GM20000 (cell line): ENCODE measurements around the gene SLAIN1.

Source experiments
- DNase-seq: peaks from one replicate; pipeline ENCODE4 v3.0.0; 2012; ENCODE audit warnings: low spot score
- TF ChIP-seq, protein P1 (sequence below): IDR thresholded peaks from 2 replicates; pipeline ENCODE4 v1.5.1; 2012; ENCODE audit warnings: mild to moderate bottlenecking, control low read depth; ENCODE audit errors: extremely low read depth, missing control alignments

The SLAIN1 gene

DNA sequence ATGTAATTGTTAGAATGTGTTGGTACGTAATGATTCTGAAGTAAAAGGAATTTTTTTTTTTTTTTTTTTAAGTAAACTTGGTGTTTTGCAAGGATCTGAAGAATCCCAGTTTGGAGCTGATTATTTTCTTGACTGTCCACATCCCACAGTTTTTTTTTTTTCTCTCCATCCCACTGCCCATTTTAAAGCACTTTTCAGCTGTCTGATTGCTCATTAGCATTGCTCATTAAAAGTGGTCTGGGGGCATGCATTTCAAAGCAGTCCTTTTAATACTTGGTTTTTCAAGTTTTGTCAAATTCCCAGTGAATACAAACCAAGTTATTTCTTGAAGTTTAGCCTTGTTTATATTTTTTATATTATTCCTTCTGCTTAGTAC, 44.1 kb downstream of the SLAIN1 start:
- TF ChIP-seq, protein P1, sequence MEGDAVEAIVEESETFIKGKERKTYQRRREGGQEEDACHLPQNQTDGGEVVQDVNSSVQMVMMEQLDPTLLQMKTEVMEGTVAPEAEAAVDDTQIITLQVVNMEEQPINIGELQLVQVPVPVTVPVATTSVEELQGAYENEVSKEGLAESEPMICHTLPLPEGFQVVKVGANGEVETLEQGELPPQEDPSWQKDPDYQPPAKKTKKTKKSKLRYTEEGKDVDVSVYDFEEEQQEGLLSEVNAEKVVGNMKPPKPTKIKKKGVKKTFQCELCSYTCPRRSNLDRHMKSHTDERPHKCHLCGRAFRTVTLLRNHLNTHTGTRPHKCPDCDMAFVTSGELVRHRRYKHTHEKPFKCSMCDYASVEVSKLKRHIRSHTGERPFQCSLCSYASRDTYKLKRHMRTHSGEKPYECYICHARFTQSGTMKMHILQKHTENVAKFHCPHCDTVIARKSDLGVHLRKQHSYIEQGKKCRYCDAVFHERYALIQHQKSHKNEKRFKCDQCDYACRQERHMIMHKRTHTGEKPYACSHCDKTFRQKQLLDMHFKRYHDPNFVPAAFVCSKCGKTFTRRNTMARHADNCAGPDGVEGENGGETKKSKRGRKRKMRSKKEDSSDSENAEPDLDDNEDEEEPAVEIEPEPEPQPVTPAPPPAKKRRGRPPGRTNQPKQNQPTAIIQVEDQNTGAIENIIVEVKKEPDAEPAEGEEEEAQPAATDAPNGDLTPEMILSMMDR = no peak
- no peak for DNase-seq

DNA sequence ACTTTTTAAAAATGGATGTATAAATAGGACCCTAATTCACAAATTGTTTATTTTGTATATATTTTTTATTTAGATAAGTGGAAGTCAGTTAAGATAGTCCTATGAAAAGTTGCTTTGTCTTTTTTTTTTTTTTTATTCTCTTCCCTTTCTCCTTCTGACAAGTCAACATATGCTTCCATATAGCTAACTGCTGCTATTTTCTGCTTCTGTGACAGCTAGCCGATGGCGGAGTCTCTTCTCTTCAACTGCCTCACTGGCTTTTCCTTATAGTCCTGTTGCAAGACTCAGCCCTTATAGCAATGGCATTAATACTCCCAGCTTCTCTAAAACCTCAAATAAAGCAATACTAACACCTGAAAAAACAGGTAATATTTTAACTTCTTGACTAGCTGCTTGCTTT, 45.3 kb downstream of the SLAIN1 start:
- TF ChIP-seq, protein P1 = no peak
- DNase-seq = no peak

DNA sequence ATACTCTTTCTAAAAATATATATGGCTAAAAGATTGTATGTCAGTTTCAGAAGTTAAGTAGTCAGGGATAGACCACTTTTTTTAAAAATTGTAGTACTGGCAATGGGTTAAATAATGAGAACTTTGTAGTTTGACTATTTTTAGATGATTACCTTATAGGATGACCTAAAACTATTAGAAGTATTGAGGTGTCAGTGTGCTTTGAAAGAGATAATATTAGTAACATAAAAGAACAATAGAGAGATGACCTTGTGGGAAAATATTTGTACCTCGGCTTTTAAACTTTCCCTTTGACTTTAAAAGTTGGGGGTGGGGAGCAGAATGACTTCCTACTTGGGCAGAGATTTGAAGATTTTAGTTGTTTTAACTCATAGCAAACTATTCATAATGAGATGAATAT, 48.3 kb downstream of the SLAIN1 start:
- peak; percentile 5 for DNase-seq
- TF ChIP-seq, protein P1 = no peak

DNA sequence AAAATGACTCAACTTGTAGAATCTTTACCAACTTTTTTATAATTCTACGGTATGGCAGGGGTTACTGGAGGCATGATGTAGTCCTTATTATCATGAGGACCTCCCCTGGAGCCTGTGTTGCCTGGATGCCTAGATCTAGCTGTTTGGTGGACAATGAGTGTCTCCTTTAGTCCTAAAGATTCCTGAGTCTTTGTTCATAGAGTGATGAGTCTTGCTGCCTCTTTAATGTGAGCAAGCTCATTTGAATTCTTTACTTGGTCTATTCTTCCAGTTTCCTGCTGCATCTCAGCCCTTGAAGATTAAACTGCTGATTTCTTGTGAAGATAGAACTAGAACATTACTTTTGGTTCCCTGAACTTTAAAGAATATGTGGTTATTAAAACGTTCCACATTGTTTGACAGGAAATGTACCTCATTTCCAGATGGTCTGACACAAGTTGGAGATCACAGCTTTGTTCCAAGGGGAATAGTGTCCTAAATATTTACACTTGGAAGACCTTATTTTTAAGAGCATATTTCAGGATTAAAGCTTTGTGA, 51.9 kb downstream of the SLAIN1 start:
- DNase-seq = no peak
- TF ChIP-seq, protein P1 = no peak

DNA sequence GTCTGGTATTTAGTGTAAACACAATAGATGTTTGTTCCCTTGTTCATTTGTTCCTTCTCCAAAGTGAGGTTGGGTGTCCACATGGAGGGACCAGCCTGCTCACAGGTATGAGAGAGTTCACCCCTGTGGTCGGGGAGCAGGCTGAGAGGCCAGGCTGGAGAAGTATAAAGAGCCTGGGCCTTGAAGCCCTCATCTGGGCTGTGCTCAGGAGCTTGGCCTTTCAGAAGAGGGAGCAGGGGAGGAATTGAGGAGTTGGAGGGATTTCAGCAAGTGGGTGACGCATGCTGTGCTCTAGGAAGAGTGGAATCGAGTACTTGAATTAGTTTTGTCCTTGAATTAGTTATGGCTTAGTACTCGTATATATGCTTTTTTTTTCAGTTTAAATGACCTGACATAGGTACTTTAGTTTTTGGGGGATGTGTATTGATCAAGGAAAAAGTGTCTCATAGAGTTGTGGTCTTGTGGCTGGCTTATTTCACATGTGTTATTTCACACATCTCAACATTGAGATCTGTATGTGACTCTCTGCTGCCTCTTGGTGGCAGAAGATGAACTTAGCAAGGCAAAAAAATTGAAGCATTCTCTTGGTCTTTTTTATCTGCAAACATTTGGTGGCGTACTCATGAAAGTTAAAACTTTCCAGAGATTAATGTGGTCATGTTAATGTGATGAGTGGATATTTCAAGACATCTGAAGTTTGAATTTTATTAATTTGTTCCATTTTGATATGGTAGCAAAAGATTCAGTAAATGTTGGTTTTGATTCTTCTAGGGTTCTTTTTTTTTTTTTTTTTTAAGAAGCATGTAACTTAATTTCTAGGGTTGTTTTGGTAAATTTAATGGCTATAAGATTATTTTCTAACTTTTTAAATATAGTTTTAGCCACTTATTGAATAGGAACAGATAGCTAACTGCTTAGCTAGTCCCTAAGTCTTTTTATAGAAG, 54.3 kb downstream of the SLAIN1 start:
- TF ChIP-seq, protein P1 = peak; percentile 68
- DNase-seq = peak; percentile 64

DNA sequence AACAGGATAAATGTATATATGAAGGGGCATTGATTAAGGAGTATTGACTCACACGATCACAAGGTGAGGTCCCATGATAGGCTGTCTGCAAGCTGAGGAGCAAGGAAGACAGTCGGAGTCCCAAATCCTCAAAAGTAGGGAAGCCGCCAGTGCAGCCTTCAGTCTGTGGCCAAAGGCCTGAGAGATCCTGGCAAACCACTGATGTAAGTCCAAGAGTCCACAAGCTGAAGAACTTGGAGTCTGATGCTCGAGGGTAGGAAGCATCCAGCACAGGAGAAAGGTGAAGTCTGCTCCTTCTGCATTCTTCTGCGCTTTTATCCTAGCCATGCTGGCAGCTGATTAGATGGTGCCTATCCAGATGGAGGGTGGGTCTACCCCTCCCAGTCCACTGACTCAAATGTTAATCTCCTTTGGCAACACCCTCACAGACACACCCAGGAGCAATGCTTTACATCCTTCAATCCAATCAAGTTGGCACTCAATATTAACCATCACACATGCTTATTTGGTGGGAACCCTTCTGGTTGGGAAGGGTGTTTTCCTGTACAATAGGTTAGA, 55.1 kb downstream of the SLAIN1 start:
- DNase-seq = no peak
- TF ChIP-seq, protein P1 = no peak

DNA sequence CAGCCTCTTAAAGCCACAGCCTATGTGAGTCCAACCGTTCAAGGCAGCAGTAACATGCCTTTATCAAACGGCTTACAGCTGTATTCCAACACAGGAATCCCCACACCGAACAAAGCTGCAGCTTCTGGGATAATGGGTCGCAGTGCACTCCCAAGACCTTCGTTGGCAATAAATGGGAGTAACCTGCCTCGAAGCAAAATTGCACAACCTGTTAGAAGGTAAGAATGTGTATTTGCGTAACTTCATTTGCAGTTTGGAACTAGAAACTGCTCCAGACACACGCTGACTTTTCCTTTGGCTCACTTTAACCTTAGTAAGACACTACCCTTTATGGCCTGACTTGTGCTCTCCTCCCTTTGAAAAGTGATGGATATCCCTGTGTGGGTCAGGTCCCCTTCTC, 63.4 kb downstream of the SLAIN1 start:
- TF ChIP-seq, protein P1 = no peak

More for the DNA sequence above, 63.4 kb downstream of the SLAIN1 start:
- no peak for DNase-seq
